Occipital lobe (tissue), 2 donors: ENCODE results near the gene ZBTB44. TPM values are rescaled to one million over a fixed set of nuclear protein-coding genes. Genes with fewer than 3 reads are reported as not detected.
"Not testable (repeated sequence)": the region's sequence is repeated elsewhere in the genome, so short reads cannot be mapped to it uniquely, and the experiment has no call there.

ENCODE experiments used
- DNase-seq: peaks from one replicate; lab custom pipeline; 2025; lab: John Stamatoyannopoulos, UW
- total RNA-seq: library from RNA; depleted of rRNA; stranded (reverse); fragments of >200 nt; gene quantifications from one replicate; pipeline ENCODE4 v1.2.3, GENCODE V29; 2014

Gene ZBTB44
- total RNA-seq, 1 donor from 2014 or later, result 180 TPM

DNA sequence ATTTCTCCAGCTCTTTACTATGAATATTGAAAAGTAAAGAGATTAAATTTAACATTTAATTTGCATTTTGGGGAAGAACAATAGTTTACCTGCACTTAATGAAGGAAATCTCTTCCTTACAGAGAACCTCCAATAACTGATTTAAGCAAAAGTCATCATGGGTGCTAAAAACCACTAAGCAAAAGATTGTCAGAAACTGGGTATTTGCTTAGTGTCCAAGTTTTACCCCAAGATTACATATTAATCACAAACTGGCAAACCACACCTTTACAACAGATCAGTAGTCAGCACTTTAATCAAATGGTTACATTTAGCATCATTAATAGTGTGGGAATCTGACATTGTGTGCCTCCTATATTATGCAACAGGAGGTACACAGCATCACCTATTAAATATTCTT, 2.7 kb downstream of the ZBTB44 start:
- no peak for DNase-seq

DNA sequence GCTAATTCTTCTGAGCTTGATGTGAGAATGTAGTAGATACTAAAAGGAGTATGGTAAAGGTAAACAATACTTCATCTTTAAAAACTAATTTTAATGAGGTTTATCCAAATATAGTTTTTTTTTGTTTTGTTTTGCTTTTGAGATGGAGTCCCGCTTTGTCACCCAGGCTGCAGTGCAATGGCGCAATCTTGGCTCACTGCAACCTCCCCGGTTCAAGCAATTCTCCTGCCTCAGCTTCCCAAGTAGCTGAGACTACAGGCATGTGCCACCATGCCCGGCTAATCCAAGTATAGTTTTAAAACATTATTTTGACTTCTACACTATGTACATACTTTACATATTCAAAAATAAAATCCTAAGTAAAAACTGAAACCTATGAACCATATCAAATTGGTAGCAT, 4.1 kb downstream of the ZBTB44 start:
- no peak for DNase-seq

DNA sequence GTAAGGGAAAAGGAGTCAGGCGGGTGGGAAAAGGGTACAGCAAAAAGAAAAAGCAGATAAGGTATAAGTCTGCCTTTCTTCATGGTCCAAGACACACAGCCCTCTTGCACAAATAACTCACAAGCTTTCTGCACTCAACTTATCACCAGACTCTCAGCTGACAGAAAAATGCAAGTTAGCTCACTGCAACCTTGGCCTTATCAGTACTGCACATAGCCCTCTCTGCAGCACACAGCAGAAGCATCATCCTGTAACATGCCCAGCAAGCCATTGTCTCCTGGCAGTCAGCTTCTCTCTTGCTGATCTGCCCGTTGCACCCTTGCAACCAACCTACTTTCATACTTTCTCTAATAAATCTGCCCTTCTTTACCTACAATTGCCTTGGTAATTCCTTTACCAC, 5.8 kb downstream of the ZBTB44 start:
- DNase-seq, result no peak

DNA sequence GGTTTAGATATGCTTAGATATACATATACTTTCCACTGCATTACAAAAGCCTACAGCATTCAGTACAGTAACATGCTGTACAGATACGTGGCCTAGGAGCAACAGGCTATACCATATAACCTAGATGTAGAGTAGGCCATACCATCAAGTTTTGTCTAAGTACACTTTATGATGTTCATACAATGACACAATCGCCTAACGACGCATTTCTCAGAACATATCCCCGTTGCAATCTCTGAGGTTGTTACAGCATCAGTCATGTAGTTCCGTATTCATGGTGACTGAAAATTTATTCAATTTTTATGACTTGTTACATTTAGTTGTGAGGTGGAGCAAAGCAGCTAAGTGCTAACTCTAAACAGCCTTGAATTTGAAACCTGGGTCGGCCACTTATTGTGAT, 6.7 kb downstream of the ZBTB44 start:
- no peak for DNase-seq

DNA sequence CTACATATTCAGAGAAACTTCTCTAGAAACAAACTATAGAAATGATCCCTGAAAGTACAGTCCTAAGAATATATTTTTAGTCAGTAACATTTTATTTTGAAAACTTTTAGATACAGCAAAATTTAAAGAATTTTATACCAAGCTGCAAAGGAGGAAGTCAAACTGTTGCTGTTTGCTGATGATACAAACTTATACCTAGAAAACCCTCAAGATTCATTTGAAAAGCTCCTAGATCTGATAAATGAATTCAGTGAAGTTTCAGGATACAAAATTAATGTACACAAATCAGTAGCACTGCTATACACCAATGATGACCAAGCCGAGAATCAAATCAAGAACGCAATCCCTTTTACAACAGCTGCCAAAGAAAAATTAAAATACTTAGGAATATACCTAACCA, 10.1 kb downstream of the ZBTB44 start:
- no peak for DNase-seq

DNA sequence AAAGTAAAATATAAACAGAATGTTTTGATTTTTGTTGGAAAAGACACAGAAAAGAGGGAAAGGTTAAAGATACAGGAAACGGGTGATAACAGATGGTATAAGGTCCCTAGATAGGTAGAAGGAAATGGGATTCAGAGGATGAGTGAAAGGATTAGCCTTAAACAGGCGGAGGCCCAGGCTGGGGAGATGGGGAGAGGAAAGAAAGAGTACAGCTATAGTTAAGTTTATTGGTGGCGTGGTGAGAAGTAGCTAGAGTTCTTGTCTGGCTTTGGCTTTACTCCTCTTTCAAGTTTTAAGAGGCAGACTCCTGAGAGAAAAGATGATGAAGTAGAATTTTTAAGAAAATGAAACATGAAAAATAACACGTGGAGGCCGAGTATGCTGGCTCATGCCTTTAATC, 13.7 kb downstream of the ZBTB44 start:
- DNase-seq, result no peak

DNA sequence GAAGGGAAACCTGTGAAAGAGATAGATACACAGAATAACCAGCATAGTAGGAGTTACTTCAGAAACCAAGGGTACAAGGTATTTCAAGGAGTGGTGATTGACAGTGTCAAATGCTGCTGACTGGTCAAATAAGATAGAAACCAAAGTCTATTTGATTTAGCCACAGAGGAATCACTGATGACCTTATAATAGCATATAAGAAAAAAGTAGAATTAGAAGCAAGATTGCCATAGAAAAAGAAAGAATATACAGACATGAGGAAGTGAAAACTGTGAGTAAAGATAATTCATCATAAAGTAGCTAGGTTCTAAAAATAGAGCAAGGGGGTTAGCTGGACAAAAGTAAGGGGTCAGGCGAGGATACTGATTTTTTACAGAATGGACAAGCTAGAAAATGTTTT, 14.2 kb downstream of the ZBTB44 start:
- DNase-seq, result no peak

DNA sequence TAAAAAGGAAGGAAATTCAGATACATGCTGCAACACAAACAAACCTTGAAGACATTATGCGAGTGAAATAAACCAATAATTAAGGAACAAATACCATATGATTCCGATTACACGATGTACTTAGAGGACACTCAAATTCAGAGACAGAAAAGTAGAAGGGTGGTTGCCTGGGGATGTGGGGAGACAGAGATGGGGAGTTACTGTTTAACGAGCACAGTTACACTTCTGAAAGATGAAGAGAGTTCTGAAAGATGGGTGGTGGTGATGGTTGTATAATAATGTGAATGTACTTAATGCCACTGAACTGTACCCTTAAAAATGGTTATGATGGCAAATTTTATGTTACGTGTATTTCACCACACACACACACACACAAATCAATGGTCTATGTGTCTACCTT, 14.7 kb downstream of the ZBTB44 start:
- DNase-seq, result no peak

- DNase-seq, result no peak
Observed at GRCh38 chr11:130295657-130296056, 19.1 kb downstream of the ZBTB44 start.

DNA sequence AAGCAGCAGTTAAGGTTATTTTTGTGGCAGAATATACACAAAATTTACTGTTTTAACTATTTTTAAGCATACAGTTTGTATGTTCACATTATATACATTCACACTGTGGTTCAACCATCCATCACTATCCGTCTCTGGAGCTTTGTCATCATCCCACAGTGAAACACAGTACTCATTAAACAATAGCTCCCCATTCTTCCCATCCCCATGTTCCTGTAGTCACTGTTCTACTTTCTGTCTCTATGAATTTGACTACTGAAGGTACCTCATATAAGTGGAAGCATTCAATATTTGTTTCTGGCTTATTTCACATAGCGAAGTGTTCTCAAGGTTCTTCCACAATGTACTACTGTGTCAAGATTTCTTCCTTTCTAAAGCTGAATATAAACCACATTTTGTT, 32.6 kb downstream of the ZBTB44 start:
- DNase-seq, result no peak

- DNase-seq, result not testable (repeated sequence)
Observed at GRCh38 chr11:130281341-130281740, 33.4 kb downstream of the ZBTB44 start.

DNA sequence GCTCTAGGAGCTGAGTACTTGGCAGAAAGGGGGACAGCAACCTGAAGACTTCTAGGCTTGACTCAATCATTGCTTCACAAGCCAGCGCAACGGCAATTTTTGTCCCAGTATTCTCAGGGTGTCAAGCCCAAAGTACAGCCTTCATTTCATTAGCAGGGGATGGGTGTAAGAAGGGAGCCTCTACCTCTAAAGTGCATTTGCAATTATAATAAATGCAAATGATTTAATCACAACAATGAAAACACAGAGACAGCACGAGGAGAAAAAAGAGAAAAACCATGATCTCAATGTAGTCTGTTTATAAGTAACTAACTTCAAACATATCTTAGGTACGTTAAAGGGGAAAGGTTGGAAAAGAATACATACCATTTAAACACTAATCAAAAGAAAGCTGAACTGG, 34.7 kb downstream of the ZBTB44 start:
- no peak for DNase-seq

DNA sequence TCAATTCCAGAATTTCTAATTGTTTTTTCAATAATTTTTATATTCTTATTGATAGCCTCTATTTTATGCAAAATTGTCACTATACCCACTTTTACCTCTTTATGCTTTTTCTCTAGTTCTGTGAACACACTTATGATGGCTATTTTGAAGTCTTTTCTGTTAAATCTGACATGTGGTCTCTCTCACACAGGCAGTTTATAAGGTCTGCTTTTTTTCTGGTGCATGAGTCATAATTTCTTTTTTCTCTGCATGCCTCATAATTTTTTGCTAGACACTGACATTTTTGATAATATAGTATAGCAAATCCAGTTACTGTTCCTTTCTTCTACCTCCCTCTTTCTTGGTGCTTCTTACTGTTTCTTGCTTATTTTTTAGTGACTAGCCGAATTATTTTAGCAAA, 36.0 kb downstream of the ZBTB44 start:
- no peak for DNase-seq

DNA sequence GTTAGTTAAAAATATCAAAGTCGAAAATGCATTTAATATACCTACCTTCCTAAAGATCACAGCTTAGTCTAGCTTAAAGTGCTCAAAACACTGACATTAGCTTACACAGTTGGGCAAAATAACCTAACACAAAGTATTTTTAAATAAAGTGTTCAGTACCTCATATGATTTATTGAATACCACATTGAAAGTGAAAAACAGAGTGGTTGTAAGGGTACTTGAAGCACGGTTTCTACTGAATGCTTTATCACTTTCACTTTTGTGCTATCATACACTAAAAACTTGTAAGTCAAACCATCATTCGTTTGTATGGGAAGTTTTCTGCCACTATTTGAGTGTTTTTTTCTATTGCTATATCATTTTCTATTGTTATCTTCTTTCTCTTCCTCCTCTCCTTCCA, 36.6 kb downstream of the ZBTB44 start:
- DNase-seq, result no peak

DNA sequence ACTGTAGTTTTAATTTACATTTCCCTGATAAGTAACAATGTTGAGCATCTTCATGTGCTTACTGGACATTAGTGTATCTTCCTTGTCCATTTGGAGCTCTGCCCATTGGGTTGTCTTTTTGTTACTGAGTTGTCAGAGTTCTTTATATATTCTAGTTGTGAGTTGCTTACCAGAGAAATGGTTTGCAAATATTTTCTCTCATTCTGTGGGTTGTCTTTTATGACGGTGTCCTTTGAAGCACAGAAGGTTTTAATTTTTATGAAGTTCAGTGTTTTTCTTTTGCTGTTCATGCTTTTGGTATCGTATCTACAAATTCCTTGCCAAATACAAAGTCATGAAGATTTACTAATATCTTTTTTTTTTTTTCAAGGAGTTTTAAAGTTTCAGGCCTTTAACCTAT, 42.4 kb downstream of the ZBTB44 start:
- DNase-seq, result no peak

DNA sequence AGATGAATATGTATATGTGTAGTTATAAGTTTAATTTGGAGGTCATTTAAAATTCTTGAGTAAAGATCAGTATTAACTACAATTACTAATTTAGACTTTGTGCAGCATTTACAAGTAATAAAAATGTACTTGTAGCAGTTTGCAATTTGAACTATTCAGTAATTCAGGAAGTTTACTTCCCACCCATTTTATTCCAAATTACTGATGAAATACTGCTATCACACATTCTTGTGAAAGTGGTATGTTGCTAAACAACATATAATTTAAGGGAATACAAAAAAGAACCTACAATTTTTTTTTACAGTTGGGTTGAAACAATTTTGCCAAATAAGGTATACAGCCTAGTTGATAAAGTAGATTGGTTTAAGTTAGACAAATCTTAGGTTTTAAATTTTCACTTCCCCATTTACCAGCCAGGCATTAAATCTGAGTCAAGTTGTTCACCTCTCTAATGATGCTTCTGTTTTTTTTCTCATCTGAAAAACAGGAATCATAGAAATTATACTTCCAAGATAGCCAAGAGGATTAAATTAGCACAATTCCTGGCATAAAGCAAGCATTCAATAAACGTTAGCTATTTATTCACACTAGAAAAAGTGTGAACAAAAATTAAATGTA, 45.3 kb downstream of the ZBTB44 start:
- DNase-seq, result no peak

DNA sequence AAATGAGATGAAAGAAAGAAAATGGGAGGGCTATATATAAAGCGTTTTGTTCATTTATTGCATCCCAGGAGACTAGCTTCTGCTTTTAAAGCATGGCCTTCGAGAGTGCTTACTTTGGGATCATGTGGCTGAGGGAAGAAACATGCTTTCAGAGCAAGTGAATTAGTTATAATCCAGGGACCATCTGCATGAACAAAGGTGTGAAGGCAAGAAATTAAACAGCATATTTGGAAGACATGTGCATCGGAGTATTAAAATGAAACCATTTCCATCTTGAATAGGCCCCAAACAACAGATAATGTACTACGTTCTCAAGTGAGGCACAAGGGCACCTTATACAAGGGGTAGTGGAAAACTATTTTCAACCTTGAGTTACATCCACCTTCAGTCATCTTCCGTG, 51.4 kb downstream of the ZBTB44 start:
- no peak for DNase-seq

DNA sequence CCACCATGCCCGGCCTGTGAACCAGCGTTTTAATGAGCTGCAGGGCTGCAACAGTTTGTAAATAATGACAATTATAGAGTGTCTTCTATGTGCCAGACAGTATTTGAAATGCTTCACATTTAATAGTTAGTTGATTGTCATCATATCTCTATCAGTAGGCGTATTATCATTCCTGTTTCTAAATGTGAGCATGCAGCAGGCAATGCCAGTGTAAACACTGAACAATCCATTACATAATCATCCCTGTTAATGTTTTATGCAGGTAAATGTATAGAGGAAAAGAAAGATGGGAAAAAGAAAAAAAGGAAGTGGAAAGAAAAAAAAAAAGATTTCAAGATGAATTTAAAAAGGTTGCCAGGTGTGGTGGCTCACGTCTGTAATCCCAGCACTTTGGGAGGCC, 52.3 kb downstream of the ZBTB44 start:
- DNase-seq, result no peak

GRCh38 chr11:130261571-130261970, 53.1 kb downstream of the ZBTB44 start:
- peak; percentile 32 for DNase-seq

- DNase-seq, result no peak
Observed at GRCh38 chr11:130260742-130261141, 54.0 kb downstream of the ZBTB44 start.

DNA sequence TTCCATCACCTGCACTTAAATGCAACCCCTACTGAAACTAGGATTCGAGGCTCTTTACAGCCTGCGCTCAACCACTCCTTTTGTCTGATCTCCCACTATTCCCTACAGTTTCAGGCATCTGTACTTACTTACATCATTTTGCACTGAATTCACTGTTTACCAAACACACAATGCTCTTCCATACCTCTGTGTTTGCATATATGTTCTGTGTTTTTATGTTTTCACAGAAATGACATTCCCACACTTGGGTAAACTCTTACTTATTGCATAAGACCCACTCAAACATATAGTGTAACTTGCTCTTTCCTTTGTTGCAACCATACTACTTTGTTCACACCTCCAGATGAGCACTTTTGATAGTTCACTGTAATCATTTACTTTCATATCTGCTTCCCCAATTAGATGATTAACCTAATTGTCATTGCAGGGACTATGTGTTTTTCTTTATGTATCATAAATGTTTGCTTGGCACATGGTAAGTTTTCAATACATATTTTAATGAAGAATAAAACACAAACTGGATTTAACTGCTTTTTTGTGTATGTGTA, 54.6 kb downstream of the ZBTB44 start:
- no peak for DNase-seq

DNA sequence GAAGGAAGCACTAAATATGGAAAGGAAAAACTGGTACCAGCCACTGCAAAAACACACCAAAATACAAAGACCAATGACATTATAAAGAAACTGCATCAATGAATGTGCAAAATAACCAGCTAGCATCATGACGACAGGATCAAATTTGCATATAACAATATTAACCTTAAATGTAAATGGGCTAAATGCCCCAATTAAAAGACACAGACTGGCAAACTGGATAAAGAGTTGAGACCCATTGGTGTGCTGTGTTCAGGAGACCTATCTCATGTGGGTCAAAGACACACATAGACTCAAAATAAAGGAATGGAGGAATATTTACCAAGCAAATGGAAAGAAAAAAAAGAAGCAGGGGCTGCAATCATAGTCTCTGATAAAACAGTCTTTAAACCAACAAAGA, 63.0 kb downstream of the ZBTB44 start:
- DNase-seq, result not testable (repeated sequence)

DNA sequence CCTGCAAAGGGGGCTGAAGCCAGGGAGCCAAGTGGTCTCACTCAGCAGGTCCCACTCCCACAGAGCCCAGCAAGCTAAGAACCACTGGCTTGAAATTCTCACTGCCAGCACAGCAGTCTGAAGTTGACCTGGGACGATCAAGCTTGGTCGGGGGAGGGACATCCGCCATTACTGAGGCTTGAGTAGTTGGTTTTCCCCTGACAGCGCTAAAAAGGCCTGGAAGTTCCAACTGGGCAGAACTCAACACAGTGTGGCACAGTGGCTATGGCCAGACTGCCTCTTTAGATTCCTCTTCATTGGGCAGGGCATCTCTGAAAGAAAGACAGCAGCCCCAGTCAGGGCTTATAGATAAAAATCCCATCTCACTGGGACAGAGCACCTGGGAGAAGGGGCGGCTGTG, 64.8 kb downstream of the ZBTB44 start:
- not testable (repeated sequence) for DNase-seq

DNA sequence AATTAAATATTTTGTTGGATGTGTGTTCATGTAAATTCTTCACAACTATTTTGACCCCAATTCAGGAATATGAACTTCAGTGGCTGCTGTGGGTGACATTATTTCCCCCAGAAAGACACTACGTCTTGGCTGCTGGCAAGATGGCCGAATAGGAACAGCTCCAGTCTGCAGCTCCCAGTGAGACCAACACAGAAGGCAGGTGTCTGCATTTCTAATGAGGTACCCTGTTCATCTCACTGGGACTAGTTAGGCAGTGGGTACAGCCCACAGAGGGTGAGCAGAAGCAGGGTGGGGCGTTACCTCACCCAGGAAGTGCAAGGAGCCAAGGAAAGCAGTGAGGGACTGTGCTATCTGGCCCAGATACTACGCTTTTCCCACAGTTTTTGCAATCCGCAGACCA, 65.3 kb downstream of the ZBTB44 start:
- no peak for DNase-seq
